Heart right ventricle (tissue), 16 donors: Measurements from ENCODE around the gene SMPDL3A. TPM values are rescaled to one million over a fixed set of nuclear protein-coding genes. Genes with fewer than 3 reads are reported as not detected.

Experiments used
- ATAC-seq, 8 donors: fragments of 200-7000 bp; cut with Tn5 transposase; one replicate each; pipeline ENCODE4 v1.9.1; 2020; ENCODE audit warnings: mild to moderate bottlenecking in 8 of 8, moderate library complexity in 8 of 8, moderate number of reproducible peaks in 1 of 8
- DNase-seq, 2 donors: peaks; one replicate each; pipeline ENCODE4 v3.0.0-alpha.2; 2020
- H3K27ac ChIP-seq, 10 donors: fragments of 200-600 bp; sonication (generic) in 2 of 10; one replicate each; pipeline versions ENCODE4 v1.5.0 to v1.8.0; 2020 to 2022; ENCODE audit warnings: mild to moderate bottlenecking in 3 of 10
- H3K27me3 ChIP-seq, 7 donors: fragments of 200-600 bp; one replicate each; pipeline ENCODE4 v1.8.0; 2021 to 2022; ENCODE audit warnings: mild to moderate bottlenecking in 2 of 7
- H3K36me3 ChIP-seq, 9 donors: fragments of 200-600 bp; sonication (generic) in 1 of 9; one replicate each; pipeline versions ENCODE4 v1.5.0 to v1.8.0; 2020 to 2022; ENCODE audit warnings: mild to moderate bottlenecking in 2 of 9
- H3K4me1 ChIP-seq, 9 donors: fragments of 200-600 bp; sonication (generic) in 1 of 9; one replicate each; pipeline versions ENCODE4 v1.5.0 to v1.8.0; 2020 to 2022; ENCODE audit warnings: mild to moderate bottlenecking in 4 of 9
- H3K4me3 ChIP-seq, 10 donors: fragments of 200-600 bp; sonication (generic) in 2 of 10; one replicate each; pipeline versions ENCODE4 v1.5.0 to v1.8.0; 2020 to 2022; ENCODE audit warnings: mild to moderate bottlenecking in 7 of 10, moderate library complexity in 2 of 10
- H3K9me3 ChIP-seq, 11 donors: fragments of 200-600 bp in 10 of 11; sonication (generic) in 2 of 11; one replicate each; pipeline versions ENCODE4 v1.5.0 to v1.8.0; 2013 to 2022; ENCODE audit warnings: mild to moderate bottlenecking in 2 of 11, control low read depth in 1 of 11, moderate library complexity in 1 of 11
- WGBS, 2 donors: extraction: QIAGEN DNeasy Blood & Tissue Kit; methylation state at CpG; one replicate each; pipeline ENCODE4 v1.1.7; 2013; ENCODE audit warnings: inconsistent platforms in 1 of 2; 5-methylcytosine and 5-hydroxymethylcytosine counted together
- intact Hi-C, 10 donors: fragments of 100-400 bp; cut with DNase I; formaldehyde crosslinking; loops; one replicate each; pipeline versions ENCODE4 v1.11.1 to v1.14.2; 2022
- polyA plus RNA-seq, 2 donors: library from polyadenylated mRNA; stranded (reverse); fragments of 200-250 nt; gene quantifications; one replicate each; pipeline ENCODE4 v1.2.3, GENCODE V29; 2013
- total RNA-seq, 10 donors: library from RNA; stranded (reverse); fragmentation: NEBNext Ultra II Directional in 3 of 10; extraction: Animal tissue kit (Norgen Biotek cat#: 25700) in 3 of 10; gene quantifications; one replicate each; pipeline versions ENCODE4 v1.2.1 to v1.2.4, GENCODE V29; 2021 to 2023
- TF ChIP-seq, protein P1 (sequence below), 9 donors: fragments of 200-600 bp; sonication (generic) in 2 of 9; IDR thresholded peaks; one replicate each; pipeline versions ENCODE4 v1.5.0 to v1.8.0; 2021 to 2022; ENCODE audit warnings: antibody characterized with exemption in 9 of 9, mild to moderate bottlenecking in 5 of 9, moderate library complexity in 1 of 9
- donor health status: Arrhythmogenic right ventricular cardiomyopathy.
- donor health status: ischemic (EF 13 %, LVEDD 7.1; RV severe dilation, severe dysfunction).
- donor health status: healthy with polysubstance abuse.
- donor health status: DM: no; HTN: yes; CAD: no.
- donor health status: DM: no; HTN: no; CAD: no.
- donor health status: ischemic (EF 25% LVEDD 6.9; RV normal size, moderate dysfunction).
- donor health status: ischemic (EF 25% LVEDD 5.7; RV mildly dilated, moderate dysfunction).
- donor health status: healthy.
- donor health status: DM: yes; HTN: yes; CAD: no.
- donor health status: Ischemic cardiomyopathy.
- donor health status: ischemic (EF 35%, LVEDD 5.7; RV mildly dilated, moderate dysfunction).
- donor health status: nonischemic (EF 11% LVEDD 7.7; RV severe dilation, severe dysfunction).
- donor health status: DM: yes; HTN: yes; CAD: no.
- donor health status: PGD.
- donor health status: ischemic (EF 29% LVEDD 5.4; RV normal size, mild dysfunction).
- donor health status: nonischemic (EF 23%, LVEDD 6.1; RV moderate dilation, normal function).

SMPDL3A gene
- total and polyA plus RNA-seq, 12 donors, result 2.5 to 6.7 (median 3.9) TPM

DNA sequence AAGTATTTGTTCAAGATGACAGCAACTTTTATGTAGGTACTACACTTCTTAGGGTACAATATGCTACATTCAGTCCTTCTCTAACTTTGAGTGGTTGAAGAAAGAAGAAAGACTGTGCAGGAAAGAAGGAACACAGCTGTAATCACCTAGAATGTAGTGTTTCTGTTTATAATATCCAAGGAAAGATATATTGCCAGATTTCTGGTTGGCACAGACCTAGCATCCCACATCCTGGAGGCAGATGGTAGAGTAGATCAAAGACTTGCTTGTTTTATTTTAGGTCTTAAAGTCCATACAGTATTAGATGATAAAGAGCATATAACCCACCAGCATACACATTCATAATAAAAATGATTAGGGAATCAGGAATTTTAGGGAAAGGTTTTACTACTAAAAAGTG lies 22.8 kb upstream of the SMPDL3A start:
- Histone ChIP-seq H3K27me3 (peaks cover 0 to 17% (median 3%) of the 10 kb centered on the region in 7 donors), H3K4me1 (peaks cover 0 to 10% (median 0%) of the 10 kb centered on the region in 9 donors), H3K36me3 (no peaks in the 10 kb centered on the region), H3K9me3 (peaks cover 0 to 5% (median 0%) of the 10 kb centered on the region in 11 donors), H3K4me3 (no peak overlapping the region), H3K27ac (no peak overlapping the region)
- ATAC-seq, result no peak
- intact Hi-C loops, result no loop called here
- TF ChIP-seq, protein P1, sequence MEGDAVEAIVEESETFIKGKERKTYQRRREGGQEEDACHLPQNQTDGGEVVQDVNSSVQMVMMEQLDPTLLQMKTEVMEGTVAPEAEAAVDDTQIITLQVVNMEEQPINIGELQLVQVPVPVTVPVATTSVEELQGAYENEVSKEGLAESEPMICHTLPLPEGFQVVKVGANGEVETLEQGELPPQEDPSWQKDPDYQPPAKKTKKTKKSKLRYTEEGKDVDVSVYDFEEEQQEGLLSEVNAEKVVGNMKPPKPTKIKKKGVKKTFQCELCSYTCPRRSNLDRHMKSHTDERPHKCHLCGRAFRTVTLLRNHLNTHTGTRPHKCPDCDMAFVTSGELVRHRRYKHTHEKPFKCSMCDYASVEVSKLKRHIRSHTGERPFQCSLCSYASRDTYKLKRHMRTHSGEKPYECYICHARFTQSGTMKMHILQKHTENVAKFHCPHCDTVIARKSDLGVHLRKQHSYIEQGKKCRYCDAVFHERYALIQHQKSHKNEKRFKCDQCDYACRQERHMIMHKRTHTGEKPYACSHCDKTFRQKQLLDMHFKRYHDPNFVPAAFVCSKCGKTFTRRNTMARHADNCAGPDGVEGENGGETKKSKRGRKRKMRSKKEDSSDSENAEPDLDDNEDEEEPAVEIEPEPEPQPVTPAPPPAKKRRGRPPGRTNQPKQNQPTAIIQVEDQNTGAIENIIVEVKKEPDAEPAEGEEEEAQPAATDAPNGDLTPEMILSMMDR (IDR thresholded peaks at IDR 0.05), result no peak
- no peak for DNase-seq

DNA sequence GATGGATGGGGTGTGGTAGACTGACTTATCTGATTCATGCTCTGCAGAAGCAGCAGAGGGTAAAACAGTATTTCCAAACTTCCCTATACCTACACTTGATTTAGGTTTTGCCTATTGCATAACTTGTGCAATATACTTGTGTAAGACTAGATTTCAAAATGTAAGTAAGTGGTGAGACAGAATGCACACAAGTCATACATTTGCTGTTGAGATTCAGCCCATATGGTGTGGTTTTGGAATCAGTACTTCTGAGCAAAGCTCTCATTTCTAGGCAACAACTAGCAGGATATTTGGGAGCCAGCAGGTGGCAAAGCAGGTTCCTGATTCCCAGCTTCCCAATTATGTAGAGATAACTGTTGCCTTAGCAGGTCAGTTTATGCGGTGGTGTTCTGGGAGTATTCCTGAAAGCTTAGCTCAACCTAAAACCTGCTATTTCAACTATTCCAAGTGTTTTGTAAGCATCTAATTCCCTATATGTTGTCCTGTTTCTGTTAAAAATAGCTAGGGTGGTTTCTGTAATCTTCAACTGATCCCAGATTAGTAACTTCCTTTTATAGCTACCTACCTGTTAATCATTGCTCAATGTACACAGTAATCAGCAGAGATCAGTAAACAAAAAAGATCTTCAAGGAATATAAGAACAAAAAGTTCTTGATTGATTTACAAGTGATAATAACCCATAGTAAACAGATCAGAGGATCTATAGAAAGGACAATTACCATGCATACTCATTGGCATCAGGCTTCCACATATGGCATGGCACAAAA lies 18.0 kb upstream of the SMPDL3A start:
- WGBS, 2 donors, result 23 to 38% methylated on average over 1 of the region's 1 CpG
- Histone ChIP-seq H3K4me1 (peaks cover 0 to 13% (median 0%) of the 10 kb centered on the region in 9 donors), H3K27me3 (peaks cover 0 to 33% (median 3%) of the 10 kb centered on the region in 7 donors), H3K9me3 (no peaks in the 10 kb centered on the region), H3K36me3 (no peaks in the 10 kb centered on the region), H3K27ac (no peak overlapping the region), H3K4me3 (no peak overlapping the region)
- TF ChIP-seq, protein P1 (IDR thresholded peaks at IDR 0.05), result no peak
- no peak for DNase-seq
- no peak for ATAC-seq
- intact Hi-C loops, result no loop called here

DNA sequence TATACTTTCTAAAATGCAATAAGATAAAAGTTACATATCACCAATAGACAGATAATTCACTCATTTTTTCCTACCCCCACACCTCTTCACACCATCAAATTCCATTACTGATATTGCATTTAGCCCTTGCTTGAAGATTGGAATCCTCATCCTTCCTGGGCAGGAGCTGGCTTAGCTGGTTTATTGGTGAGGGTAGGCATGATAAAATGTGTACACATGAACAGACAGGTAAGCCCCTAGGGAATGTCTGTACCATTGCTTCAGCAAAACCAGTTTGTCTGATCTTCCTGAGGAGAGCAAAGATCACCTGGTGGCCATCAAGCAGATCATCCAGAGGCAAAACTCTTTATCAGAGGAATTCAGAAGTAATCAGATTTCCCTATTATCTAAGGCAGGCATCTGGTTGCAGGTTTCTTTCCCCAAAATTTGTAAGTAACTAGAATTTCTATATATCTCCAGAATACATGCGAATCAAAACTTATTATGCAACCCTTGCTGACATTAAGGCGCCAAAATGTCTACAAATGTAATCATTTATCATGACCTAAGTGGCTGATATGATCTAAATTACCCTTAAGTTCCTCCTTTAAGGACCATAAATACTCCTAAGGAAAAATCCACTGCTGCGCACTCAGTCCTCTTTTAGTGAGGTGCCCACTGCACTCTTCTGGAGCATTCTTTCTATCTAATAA lies 16.2 kb upstream of the SMPDL3A start:
- intact Hi-C loops, result no loop called here
- Histone ChIP-seq H3K4me3 (no peak overlapping the region), H3K36me3 (no peaks in the 10 kb centered on the region), H3K4me1 (peaks cover 0 to 13% (median 0%) of the 10 kb centered on the region in 9 donors), H3K9me3 (no peaks in the 10 kb centered on the region), H3K27me3 (peaks cover 0 to 24% (median 3%) of the 10 kb centered on the region in 7 donors), H3K27ac (no peak overlapping the region)
- TF ChIP-seq, protein P1 (IDR thresholded peaks at IDR 0.05), result no peak
- ATAC-seq, result no peak
- 89 to 91% methylated on average over 3 of the region's 3 CpGs for WGBS, 2 donors
- DNase-seq, result no peak

DNA sequence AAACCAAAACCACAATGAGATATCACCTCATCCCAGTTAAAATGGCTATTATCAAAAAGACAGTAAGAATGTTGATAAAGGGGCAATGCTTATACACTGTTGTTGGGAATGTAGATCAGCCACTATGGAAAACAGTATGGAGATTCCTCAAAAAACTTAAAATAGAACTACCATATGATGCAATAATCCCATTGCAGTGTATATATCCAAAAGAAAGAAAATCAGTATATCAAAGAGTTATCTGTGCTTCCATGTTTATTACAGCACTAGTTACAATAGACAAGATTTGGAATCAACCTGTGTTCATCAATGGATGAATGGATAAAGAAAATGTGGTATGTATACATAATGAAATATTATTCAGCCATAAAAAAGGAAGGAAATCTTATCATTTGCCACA lies 13.1 kb upstream of the SMPDL3A start:
- no peak overlapping the region for H3K27ac ChIP-seq
- no peak overlapping the region for H3K4me3 ChIP-seq
- TF ChIP-seq, protein P1 (IDR thresholded peaks at IDR 0.05), result no peak
- peaks cover 0 to 31% (median 8%) of the 10 kb centered on the region in 7 donors for H3K27me3 ChIP-seq
- DNase-seq (no peak), ATAC-seq (no peak)
- H3K9me3 ChIP-seq, result no peaks in the 10 kb centered on the region
- intact Hi-C loops, result no loop called here
- peaks cover 0 to 6% (median 0%) of the 10 kb centered on the region in 9 donors for H3K4me1 ChIP-seq
- no peaks in the 10 kb centered on the region for H3K36me3 ChIP-seq
